ENCODE data around the gene NKRF. TPM values are rescaled to one million over a fixed set of nuclear protein-coding genes. Genes with fewer than 3 reads are reported as not detected.

Gene NKRF
- total and polyA plus RNA-seq, 9 of the 15 experiments (the other 6 are each of a cell fraction or from before 2014, with no cell fraction given), result 8.9 to 31.9 (median 19.0) TPM

- POLR2A ChIA-PET, result interaction anchor here (0.7 kb wide), 1 partner anchor 25 kb away, joined by 3 read pairs; the partner anchor contains the start of gene UBE2A
- no peak for ATAC-seq
- FAIRE-seq, result no peak
These were observed 56.8 kb downstream of the NKRF start for GRCh38 chrX:119549327-119550016.

GRCh38 chrX:119541188-119541587, 65.0 kb downstream of the NKRF start:
- FAIRE-seq, result no peak
- POLR2A ChIA-PET, result interaction anchor here (0.7 kb wide), 1 partner anchor 10 kb away, joined by 3 read pairs; no protein-coding TSS in a partner anchor
- intact Hi-C loops (cut with micrococcal nuclease), result no loop called here
- Histone ChIP-seq H3K9me3 (replicated peaks; ENCODE audit: control insufficient read depth, insufficient read depth, low read depth, low read length) (no peaks in the 10 kb centered on the region), H3K4me3 (no peak overlapping the region), H3K79me2 (ENCODE audit: control insufficient read depth, insufficient read depth, low read length) (no peaks in the 10 kb centered on the region), H3K4me2 (ENCODE audit: insufficient read depth, low read length) (no peak overlapping the region), H3K4me1 (replicated peaks in 1 of 2; ENCODE audit: control insufficient read depth in 2 of 2, insufficient read depth in 2 of 2, low read length in 2 of 2) (no peaks in the 10 kb centered on the region; a peak in 1 of 5 replicates), H3K27me3 (ENCODE audit: control insufficient read depth in 2 of 2, insufficient read depth in 2 of 2, low read length in 2 of 2) (no peaks in the 10 kb centered on the region), H3K9me1 (ENCODE audit: control insufficient read depth, insufficient read depth, low read length) (peaks cover 3% of the 10 kb centered on the region), H3K27ac (ENCODE audit: extremely low read depth, low read depth, low read length) (no peak overlapping the region), H4K20me1 (replicated peaks; ENCODE audit: control insufficient read depth, insufficient read depth, low read length) (no peaks in the 10 kb centered on the region; the same call in 1 of the 2 replicates), H3K36me3 (ENCODE audit: control insufficient read depth, insufficient read depth, low read length) (peaks cover 21% of the 10 kb centered on the region; the same call in 2 of the 3 replicates), H2AFZ (ENCODE audit: low read depth, low read length) (no peak overlapping the region), H3K9ac (ENCODE audit: insufficient read depth in 1 of 2, low read depth in 2 of 2, low read length in 2 of 2) (no peak overlapping the region)
- CTCF ChIA-PET (ENCODE audit: low intra/inter-chr PET ratio), result no interaction called here
- no peak for DNase-seq (ENCODE audit: extremely low read depth in 1 of 4, low spot score in 3 of 4)
- TF ChIP-seq ZNF316 (IDR thresholded peaks at IDR 0.05) (0 out of 2 replicates have a peak, but pooled peaks have one; percentile 6), STAG1 (CRISPR knock-in tag; IDR thresholded peaks at IDR 0.05; ENCODE audit: borderline replicate concordance) (no peak)
- 94% methylated on average over 2 of the region's 4 CpGs for WGBS (ENCODE audit: insufficient coverage, low coverage, missing lambda C conversion rate)
- in situ Hi-C loops (cut with MboI), result no loop called here
- no TSS peak for BruUV-seq (replicated peaks)
- no peak for ATAC-seq

More at GRCh38 chrX:119549327-119550016, 56.8 kb downstream of the NKRF start:
- DNase-seq (ENCODE audit: extremely low read depth in 1 of 4, low spot score in 3 of 4), result no peak
- H2AFZ ChIP-seq (ENCODE audit: low read depth, low read length), result no peak overlapping the region
- no peak overlapping the region for H3K4me3 ChIP-seq
- no peak overlapping the region for H3K4me2 ChIP-seq (ENCODE audit: insufficient read depth, low read length)
- peaks cover 0 to 3% of the 10 kb centered on the region in 2 experiments; a peak in 2 of 5 replicates for H3K4me1 ChIP-seq (replicated peaks in 1 of 2; ENCODE audit: control insufficient read depth in 2 of 2, insufficient read depth in 2 of 2, low read length in 2 of 2)
- no peaks in the 10 kb centered on the region for H4K20me1 ChIP-seq (replicated peaks; ENCODE audit: control insufficient read depth, insufficient read depth, low read length)
- no peak overlapping the region for H3K27ac ChIP-seq (ENCODE audit: extremely low read depth, low read depth, low read length)
- no peak for TF ChIP-seq MYBL2 (IDR thresholded peaks at IDR 0.05; ENCODE audit: low read depth)
- no peak for TF ChIP-seq MYBL2 (CRISPR knock-in tag; IDR thresholded peaks at IDR 0.05; ENCODE audit: borderline replicate concordance)
- no peak overlapping the region for H3K9ac ChIP-seq (ENCODE audit: insufficient read depth in 1 of 2, low read depth in 2 of 2, low read length in 2 of 2)
- CTCF ChIA-PET (ENCODE audit: low intra/inter-chr PET ratio), result no interaction called here
- peaks cover 12% of the 10 kb centered on the region; the same call in 1 of the 3 replicates for H3K79me2 ChIP-seq (ENCODE audit: control insufficient read depth, insufficient read depth, low read length)
- 76% methylated on average over 7 of the region's 7 CpGs for WGBS (ENCODE audit: insufficient coverage, low coverage, missing lambda C conversion rate)
- H3K27me3 ChIP-seq (ENCODE audit: control insufficient read depth in 2 of 2, insufficient read depth in 2 of 2, low read length in 2 of 2), result no peaks in the 10 kb centered on the region
- BruUV-seq (replicated peaks), result no TSS peak
- H3K9me3 ChIP-seq (replicated peaks; ENCODE audit: control insufficient read depth, insufficient read depth, low read depth, low read length), result no peaks in the 10 kb centered on the region
- in situ Hi-C loops (cut with MboI), result no loop called here
- intact Hi-C loops (cut with micrococcal nuclease), result no loop called here
- no peaks in the 10 kb centered on the region for H3K9me1 ChIP-seq (ENCODE audit: control insufficient read depth, insufficient read depth, low read length)
- peaks cover 8% of the 10 kb centered on the region; the same call in 2 of the 3 replicates for H3K36me3 ChIP-seq (ENCODE audit: control insufficient read depth, insufficient read depth, low read length)
